ENCODE measurements around the gene NDUFS6.

The NDUFS6 gene

DNA sequence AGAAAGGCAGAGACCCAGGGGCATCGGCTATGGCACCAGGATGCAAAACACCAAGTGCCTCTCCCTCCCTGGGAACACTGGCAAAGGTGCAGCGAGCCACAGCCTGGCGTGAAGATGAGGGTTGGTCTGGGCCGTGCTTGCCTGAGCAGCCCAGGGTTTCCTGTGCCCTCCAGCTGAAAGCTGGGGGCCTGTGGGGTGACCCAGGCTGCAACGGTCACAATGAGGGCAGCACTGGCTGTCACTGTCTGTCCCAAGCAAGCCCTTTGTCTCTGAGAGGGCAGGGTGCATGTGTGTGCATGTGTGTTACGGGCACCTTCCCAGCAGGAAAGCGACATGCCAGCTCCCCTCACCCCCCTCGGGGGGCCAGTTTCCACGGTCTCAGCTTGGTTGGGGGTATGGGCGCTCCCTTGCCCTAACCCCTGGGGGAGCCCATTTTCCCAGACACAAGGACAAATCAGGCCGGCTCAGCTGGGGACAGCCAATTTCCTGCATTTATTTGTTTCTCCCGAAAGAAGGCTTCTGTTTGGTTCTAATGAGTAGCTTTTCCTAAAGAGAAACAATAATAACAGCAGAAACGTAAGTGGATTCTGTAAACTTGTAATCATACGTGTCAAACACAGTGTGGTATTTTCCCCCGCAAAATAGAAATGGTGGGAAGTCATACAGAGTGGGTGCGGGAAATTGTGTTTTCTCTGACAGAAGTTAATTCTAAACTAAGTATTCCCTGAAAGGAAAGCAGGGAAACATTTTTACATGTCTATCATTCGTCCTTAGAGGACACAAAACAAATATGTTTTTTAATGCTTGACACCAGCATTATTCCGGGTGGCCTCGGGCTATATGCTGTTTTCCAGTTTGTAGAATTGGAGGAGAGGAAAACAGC, 22.8 kb upstream of the NDUFS6 start:
- TF ChIP-seq GLIS1 (tag by site-specific recombination; IDR thresholded peaks at IDR 0.05) (0 out of 2 replicates have a peak, but pooled peaks have one; percentile 25), ZNF664 (tag by site-specific recombination; IDR thresholded peaks at IDR 0.05) (no peak), ZNF138 (tag by site-specific recombination; IDR thresholded peaks at IDR 0.05; ENCODE audit: borderline replicate concordance) (no peak), ZIC2 (tag by site-specific recombination; IDR thresholded peaks at IDR 0.05) (peak; percentile 62), ZNF416 (tag by site-specific recombination; IDR thresholded peaks at IDR 0.05) (no peak)
- TF ChIP-seq, protein P1, sequence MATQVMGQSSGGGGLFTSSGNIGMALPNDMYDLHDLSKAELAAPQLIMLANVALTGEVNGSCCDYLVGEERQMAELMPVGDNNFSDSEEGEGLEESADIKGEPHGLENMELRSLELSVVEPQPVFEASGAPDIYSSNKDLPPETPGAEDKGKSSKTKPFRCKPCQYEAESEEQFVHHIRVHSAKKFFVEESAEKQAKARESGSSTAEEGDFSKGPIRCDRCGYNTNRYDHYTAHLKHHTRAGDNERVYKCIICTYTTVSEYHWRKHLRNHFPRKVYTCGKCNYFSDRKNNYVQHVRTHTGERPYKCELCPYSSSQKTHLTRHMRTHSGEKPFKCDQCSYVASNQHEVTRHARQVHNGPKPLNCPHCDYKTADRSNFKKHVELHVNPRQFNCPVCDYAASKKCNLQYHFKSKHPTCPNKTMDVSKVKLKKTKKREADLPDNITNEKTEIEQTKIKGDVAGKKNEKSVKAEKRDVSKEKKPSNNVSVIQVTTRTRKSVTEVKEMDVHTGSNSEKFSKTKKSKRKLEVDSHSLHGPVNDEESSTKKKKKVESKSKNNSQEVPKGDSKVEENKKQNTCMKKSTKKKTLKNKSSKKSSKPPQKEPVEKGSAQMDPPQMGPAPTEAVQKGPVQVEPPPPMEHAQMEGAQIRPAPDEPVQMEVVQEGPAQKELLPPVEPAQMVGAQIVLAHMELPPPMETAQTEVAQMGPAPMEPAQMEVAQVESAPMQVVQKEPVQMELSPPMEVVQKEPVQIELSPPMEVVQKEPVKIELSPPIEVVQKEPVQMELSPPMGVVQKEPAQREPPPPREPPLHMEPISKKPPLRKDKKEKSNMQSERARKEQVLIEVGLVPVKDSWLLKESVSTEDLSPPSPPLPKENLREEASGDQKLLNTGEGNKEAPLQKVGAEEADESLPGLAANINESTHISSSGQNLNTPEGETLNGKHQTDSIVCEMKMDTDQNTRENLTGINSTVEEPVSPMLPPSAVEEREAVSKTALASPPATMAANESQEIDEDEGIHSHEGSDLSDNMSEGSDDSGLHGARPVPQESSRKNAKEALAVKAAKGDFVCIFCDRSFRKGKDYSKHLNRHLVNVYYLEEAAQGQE (tag by site-specific recombination; IDR thresholded peaks at IDR 0.05): no peak
- TF ChIP-seq, protein P2, sequence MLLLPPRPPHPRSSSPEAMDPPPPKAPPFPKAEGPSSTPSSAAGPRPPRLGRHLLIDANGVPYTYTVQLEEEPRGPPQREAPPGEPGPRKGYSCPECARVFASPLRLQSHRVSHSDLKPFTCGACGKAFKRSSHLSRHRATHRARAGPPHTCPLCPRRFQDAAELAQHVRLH (tag by site-specific recombination; IDR thresholded peaks at IDR 0.05): no peak
- TF ChIP-seq, protein P3, sequence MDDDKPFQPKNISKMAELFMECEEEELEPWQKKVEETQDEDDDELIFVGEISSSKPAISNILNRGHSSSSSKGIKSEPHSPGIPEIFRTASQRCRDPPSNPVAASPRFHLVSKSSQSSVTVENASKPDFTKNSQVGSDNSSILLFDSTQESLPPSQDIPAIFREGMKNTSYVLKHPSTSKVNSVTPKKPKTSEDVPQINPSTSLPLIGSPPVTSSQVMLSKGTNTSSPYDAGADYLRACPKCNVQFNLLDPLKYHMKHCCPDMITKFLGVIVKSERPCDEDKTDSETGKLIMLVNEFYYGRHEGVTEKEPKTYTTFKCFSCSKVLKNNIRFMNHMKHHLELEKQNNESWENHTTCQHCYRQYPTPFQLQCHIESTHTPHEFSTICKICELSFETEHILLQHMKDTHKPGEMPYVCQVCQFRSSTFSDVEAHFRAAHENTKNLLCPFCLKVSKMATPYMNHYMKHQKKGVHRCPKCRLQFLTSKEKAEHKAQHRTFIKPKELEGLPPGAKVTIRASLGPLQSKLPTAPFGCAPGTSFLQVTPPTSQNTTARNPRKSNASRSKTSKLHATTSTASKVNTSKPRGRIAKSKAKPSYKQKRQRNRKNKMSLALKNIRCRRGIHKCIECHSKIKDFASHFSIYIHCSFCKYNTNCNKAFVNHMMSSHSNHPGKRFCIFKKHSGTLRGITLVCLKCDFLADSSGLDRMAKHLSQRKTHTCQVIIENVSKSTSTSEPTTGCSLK (tag by site-specific recombination; IDR thresholded peaks at IDR 0.05): no peak
- H3K36me3 ChIP-seq (ENCODE audit: control insufficient read depth in 2 of 2, insufficient read depth in 1 of 2, low read length in 2 of 2): no peaks in the 10 kb centered on the region
- ChIA-PET POLR2A (no interaction called here), CTCF (no interaction called here)
- peaks cover 9% of the 10 kb centered on the region for H3K4me1 ChIP-seq (ENCODE audit: control insufficient read depth, insufficient read depth, low read length)
- no peak overlapping the region for H3K4me3 ChIP-seq (ENCODE audit: low read depth, low read length)
- H3K27ac ChIP-seq (ENCODE audit: extremely low read depth, low read depth, low read length): no peak overlapping the region
- H3K9me3 ChIP-seq (ENCODE audit: control insufficient read depth, insufficient read depth, low read depth, low read length): no peaks in the 10 kb centered on the region

DNA sequence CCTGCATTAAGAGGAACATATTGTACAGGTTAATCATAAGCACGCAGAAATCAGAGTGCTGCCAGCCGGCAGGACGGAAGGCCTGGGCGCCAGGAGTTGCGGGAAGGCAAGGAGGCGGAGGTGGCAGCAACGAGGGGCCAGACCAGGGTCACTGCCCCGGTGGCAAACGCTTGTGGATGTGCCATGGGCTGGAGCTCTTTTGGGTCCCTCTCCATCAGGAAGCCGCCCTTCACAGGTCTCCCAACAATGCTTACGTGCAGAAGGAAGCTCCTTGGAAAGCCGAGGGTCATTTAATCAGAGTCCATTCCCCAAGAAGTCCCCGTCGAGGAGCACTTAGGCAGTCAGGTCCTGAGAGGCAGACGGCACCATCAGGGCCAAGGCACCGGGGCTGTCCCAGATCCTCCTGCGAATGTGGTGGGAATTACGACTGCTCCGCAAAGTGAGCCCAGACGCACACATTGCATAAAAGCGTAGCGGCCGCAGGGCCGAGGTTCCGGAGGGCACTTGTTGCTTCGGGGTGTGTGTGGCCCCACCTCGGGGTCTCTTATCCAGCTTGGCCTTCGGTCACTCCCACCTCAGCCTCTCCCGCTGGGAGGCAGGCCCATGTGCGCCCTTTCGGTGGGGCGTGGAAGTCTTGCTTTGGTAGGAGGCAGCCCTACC, 22.1 kb upstream of the NDUFS6 start:
- Histone ChIP-seq H3K27ac (ENCODE audit: extremely low read depth, low read depth, low read length) (no peak overlapping the region), H3K4me3 (ENCODE audit: low read depth, low read length) (no peak overlapping the region), H3K36me3 (ENCODE audit: control insufficient read depth in 2 of 2, insufficient read depth in 1 of 2, low read length in 2 of 2) (no peaks in the 10 kb centered on the region), H3K4me1 (ENCODE audit: control insufficient read depth, insufficient read depth, low read length) (peaks cover 11% of the 10 kb centered on the region), H3K9me3 (ENCODE audit: control insufficient read depth, insufficient read depth, low read depth, low read length) (no peaks in the 10 kb centered on the region)
- ChIA-PET POLR2A (no interaction called here), CTCF (no interaction called here)
- TF ChIP-seq ZNF571 (tag by site-specific recombination; IDR thresholded peaks at IDR 0.05): no peak
- no peak for TF ChIP-seq ZNF677 (tag by site-specific recombination; IDR thresholded peaks at IDR 0.05)
- no peak for TF ChIP-seq ZNF274 (IDR thresholded peaks at IDR 0.05; ENCODE audit: low read length)
- TF ChIP-seq ZNF274 (tag by site-specific recombination; IDR thresholded peaks at IDR 0.05; ENCODE audit: borderline replicate concordance): no peak
- TF ChIP-seq SCRT2 (tag by site-specific recombination; IDR thresholded peaks at IDR 0.05): peak; percentile 85
